Measurements from ENCODE around the gene FAM13A. TPM values are rescaled to one million over a fixed set of nuclear protein-coding genes. Genes with fewer than 3 reads are reported as not detected.

FAM13A gene
- total RNA-seq, 3 donors from 2014 or later: 55.7 to 170 (median 118) TPM

DNA sequence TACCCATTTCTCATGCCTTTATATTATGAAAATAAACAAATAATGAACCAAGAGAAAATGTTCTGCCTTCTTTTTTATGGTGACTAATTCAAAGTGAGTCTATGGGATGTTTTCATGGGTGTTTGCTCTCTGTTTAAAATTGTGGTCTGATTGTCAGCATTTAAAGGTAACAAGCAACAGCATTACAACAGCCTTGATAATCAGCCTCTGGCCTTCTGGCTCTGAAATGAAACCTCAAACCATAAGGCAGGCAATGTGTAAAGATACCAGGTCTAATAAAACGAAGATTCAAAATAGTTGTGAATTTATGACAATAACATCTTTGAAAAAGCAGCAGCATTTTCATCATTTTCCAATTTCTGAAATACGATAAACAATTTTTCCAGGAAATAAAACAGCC, 63.7 kb downstream of the FAM13A start:
- TF ChIP-seq CTCF (IDR thresholded peaks at IDR 0.05): no peak
- no peak for TF ChIP-seq POLR2A (IDR thresholded peaks at IDR 0.05)
- TF ChIP-seq POLR2AphosphoS5 (IDR thresholded peaks at IDR 0.05): no peak
- Histone ChIP-seq H3K4me3 (no peak overlapping the region), H3K4me1 (no peaks in the 10 kb centered on the region), H3K27me3 (no peaks in the 10 kb centered on the region), H3K27ac (no peak overlapping the region), H3K9me3 (no peaks in the 10 kb centered on the region), H3K36me3 (no peaks in the 10 kb centered on the region)
- intact Hi-C loops (cut with DNase I; ENCODE audit: low total_unique reads): no loop called here
- no peak for DNase-seq (ENCODE audit: low spot score in 2 of 2)

DNA sequence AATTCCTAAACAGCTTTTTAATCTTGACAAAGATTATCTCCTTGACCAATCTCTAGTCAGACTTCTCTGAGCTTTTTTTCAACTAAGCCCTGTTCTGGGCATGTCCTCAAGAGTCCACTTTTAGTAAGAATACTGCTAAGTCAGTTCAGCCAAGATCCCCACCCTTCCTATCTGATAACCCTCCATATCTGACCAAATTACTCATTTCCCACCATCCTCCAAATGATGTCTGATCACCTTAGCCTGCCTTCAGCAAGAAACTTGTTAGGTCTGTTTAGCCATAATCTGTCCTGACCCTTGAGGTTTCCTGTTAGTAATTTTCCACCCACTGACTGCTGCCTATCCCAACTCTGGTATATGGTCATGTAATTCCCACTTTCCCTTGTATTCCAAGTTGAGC, 65.2 kb downstream of the FAM13A start:
- DNase-seq (ENCODE audit: low spot score in 2 of 2): no peak
- no peaks in the 10 kb centered on the region for H3K4me1 ChIP-seq
- H3K27me3 ChIP-seq: no peaks in the 10 kb centered on the region
- intact Hi-C loops (cut with DNase I; ENCODE audit: low total_unique reads): no loop called here
- TF ChIP-seq POLR2AphosphoS5 (IDR thresholded peaks at IDR 0.05): no peak
- TF ChIP-seq CTCF (IDR thresholded peaks at IDR 0.05): no peak
- no peak for TF ChIP-seq POLR2A (IDR thresholded peaks at IDR 0.05)
- no peaks in the 10 kb centered on the region for H3K9me3 ChIP-seq
- no peak overlapping the region for H3K27ac ChIP-seq
- H3K4me3 ChIP-seq: no peak overlapping the region
- H3K36me3 ChIP-seq: peaks cover under 1% of the 10 kb centered on the region

GRCh38 chr4:88989990-88990389, 67.0 kb downstream of the FAM13A start:
- Histone ChIP-seq H3K4me1 (no peaks in the 10 kb centered on the region), H3K27ac (no peak overlapping the region), H3K36me3 (peaks cover 5% of the 10 kb centered on the region), H3K4me3 (no peak overlapping the region), H3K9me3 (no peaks in the 10 kb centered on the region), H3K27me3 (no peaks in the 10 kb centered on the region)
- DNase-seq (ENCODE audit: low spot score in 2 of 2): no peak
- no peak for TF ChIP-seq POLR2AphosphoS5 (IDR thresholded peaks at IDR 0.05)
- TF ChIP-seq POLR2A (IDR thresholded peaks at IDR 0.05): no peak
- no peak for TF ChIP-seq CTCF (IDR thresholded peaks at IDR 0.05)
- intact Hi-C loops (cut with DNase I; ENCODE audit: low total_unique reads): no loop called here

DNA sequence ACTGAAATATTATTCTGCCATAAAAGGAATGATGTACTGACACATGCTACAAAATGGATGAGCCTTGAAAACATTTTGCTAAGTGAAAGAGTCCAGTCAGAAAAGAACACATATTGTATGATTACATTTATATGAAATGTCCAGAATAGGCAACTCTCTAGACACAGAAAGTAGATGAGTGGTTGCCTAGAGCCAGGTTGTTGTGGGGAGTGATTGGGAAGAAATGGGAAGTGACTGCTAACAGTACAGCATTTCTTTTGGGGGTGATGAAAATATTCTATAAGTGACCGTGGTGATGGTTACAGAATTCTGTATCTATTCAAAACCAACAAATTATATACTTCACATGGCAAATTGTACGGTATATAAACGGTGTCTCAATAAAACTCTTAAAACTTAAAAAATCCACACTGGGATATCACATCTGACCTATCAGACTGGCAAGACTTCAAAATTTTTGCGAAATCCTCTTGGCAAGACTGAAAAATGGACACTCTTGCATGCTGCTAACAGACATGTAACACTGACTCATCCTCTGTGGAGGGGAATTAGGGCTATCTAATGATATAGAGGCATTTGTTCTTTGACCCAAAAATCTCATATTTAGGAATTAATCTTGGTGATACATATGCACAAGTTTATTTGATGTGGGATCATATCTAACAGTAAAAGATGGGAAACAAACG, 71.8 kb downstream of the FAM13A start:
- TF ChIP-seq POLR2AphosphoS5 (IDR thresholded peaks at IDR 0.05) (no peak), POLR2A (IDR thresholded peaks at IDR 0.05) (no peak), CTCF (IDR thresholded peaks at IDR 0.05) (no peak)
- no peak for DNase-seq (ENCODE audit: low spot score in 2 of 2)
- no peaks in the 10 kb centered on the region for H3K4me1 ChIP-seq

DNA sequence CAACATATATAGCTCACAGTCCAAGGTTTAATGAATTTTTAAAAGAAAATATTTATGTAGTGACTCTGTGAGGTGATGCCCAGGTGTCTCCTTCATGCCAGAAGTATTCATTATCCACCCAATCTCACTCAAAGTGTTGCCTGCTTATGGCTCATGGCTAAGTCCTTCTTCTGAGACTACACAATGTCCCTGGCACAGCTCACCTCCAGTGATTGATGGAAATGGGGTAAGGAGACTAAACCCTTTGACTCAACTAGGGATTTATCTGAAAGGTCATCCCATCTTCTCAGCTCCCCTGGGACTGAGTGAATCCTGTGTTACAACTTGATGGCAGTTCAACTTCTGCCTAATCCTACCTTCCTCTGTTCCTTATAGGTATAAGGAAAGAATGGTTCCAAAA, 74.2 kb downstream of the FAM13A start:
- no peaks in the 10 kb centered on the region for H3K4me1 ChIP-seq
- H3K36me3 ChIP-seq: peaks cover 5% of the 10 kb centered on the region
- H3K27ac ChIP-seq: no peak overlapping the region
- TF ChIP-seq POLR2A (IDR thresholded peaks at IDR 0.05): no peak
- no peak for TF ChIP-seq POLR2AphosphoS5 (IDR thresholded peaks at IDR 0.05)
- no peak for TF ChIP-seq CTCF (IDR thresholded peaks at IDR 0.05)
- no peak for DNase-seq (ENCODE audit: low spot score in 2 of 2)
- no peaks in the 10 kb centered on the region for H3K27me3 ChIP-seq
- H3K9me3 ChIP-seq: no peaks in the 10 kb centered on the region
- intact Hi-C loops (cut with DNase I; ENCODE audit: low total_unique reads): no loop called here
- H3K4me3 ChIP-seq: no peak overlapping the region

More for the DNA sequence above, 71.8 kb downstream of the FAM13A start:
- Histone ChIP-seq H3K4me3 (no peak overlapping the region), H3K27me3 (no peaks in the 10 kb centered on the region), H3K9me3 (no peaks in the 10 kb centered on the region), H3K27ac (no peak overlapping the region), H3K36me3 (peaks cover 5% of the 10 kb centered on the region)
- intact Hi-C loops (cut with DNase I; ENCODE audit: low total_unique reads): no loop called here

Data from breast epithelium (tissue), 4 donors.